ENCODE data around the gene CPLX3. TPM values are rescaled to one million over a fixed set of nuclear protein-coding genes. Genes with fewer than 3 reads are reported as not detected.
A peak's percentile ranks its signal among the peaks of the same experiment; 100 is the strongest.

The CPLX3 gene
- total RNA-seq, 1 donor from 2014 or later, result 0.82 TPM

DNA sequence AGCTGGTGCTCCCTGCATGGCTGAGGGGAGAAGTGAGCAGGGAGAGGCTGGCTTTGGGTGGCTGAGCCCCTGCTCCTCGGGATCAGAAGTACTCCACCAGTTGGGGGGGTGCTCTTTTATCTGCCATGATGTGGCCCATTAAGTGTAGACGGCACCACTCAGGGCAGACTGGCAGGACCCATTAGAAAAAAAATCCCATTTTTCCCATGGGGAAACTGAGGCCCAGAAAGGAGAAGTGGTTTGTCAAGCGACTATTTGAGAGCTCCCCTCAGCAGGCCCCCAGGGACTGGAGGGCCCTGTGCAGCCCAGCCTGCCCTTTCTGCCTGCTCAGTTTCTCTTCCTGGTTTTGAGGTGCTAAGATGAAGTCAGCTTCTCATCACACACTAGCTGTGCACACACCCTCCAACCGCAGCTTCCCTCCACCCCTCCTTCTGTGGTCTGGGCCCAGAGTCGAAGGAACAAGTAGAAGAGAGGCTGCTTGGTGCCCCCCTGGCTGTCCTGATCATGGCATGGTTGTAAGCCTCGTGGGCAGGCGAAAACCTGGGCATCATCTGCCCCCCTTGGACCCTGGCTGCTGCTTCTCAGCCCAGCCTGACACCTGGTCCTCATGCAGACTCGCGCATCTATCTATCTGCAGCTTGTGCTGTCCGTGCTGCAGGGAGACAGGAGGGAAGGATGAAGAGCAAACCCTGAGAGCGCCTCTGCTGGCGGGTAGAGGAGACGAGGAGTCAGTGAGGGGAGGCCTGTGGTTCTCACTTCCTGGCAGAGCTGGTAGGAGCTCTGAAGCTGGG is 39.0 kb upstream of the CPLX3 start:
- no peak for DNase-seq (ENCODE audit: low spot score in 2 of 2)
- FAIRE-seq, result no peak

DNA sequence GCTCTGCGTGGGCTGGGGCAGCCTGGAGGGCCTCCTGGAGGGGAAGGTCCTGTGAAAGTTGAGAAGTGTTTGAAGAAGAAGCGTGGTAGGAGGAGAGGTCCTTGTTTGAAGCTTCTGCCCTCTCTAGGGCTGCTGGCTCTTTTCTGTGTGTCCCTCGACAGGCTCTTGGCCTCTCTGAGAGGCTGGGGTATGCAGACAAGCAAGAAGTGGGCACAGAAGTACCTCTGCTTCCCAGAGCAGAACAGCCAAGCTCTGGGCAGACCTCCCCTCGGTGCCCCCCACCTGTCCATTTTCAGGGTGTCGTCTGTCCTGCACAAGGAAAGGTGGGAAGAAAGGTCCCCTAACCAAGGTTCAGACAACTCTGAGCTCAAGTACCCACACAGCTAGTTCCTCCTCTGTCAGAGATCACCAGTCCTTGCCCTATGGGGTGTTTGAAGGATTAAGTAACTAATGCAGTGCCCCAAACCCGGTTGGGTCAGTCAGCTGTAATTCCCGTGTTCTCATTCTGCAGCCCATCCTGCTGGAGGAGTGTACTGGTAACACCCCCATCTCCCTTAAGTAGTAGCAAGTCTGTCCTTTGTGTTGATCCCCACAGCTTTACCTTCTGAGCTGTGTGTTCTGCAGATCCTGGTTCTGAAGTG is 38.3 kb upstream of the CPLX3 start:
- FAIRE-seq (no peak), DNase-seq (ENCODE audit: low spot score in 2 of 2) (no peak)

DNA sequence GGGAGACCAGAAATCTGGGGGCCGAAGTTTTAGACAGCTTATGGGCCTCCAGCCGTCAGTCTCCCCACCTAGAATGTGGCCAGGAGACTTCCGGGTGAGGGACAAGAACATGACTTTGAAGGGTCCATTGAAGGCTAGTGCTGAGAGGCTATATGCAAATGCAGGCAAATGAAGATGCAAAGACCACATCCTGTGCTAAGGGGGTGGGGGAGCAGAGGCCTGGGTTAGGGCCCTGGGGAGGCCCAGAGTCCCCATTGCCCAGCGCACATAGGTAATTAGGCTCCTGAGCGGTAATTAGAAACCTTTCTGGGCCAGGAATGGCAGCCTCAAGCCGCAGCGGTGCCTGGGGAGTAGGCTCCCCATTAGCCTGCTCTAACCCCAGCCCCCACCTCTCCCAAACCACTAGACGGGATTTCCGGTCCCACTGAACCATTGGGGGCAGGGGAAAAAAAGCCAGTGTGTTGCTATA is 37.7 kb upstream of the CPLX3 start:
- DNase-seq (ENCODE audit: low spot score in 2 of 2) (no peak), FAIRE-seq (no peak)

GRCh38 chr15:74789171-74789631 is 37.2 kb upstream of the CPLX3 start:
- no peak for DNase-seq (ENCODE audit: low spot score in 2 of 2)
- FAIRE-seq, result no peak

DNA sequence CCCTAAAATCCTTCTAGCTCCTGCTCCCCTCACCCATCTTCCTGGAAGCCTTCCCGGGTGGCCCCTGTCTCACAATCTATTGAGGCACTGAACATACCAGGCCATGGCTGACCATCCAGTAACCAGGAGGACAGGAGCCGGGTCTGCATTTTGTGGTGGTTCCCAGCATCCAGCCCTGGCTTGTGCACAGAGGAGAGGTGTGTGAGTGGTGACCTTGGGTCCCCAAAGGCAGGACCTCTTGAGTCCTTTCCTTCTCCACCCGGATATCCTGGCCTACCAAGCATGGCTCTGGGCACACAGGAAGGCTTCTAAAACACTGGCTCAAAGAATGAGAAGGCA is 36.7 kb upstream of the CPLX3 start:
- FAIRE-seq (no peak), DNase-seq (ENCODE audit: low spot score in 2 of 2) (no peak)

- FAIRE-seq, result no peak
- no peak for DNase-seq (ENCODE audit: low spot score in 2 of 2)
Observed at GRCh38 chr15:74790080-74790916, 36.1 kb upstream of the CPLX3 start.

DNA sequence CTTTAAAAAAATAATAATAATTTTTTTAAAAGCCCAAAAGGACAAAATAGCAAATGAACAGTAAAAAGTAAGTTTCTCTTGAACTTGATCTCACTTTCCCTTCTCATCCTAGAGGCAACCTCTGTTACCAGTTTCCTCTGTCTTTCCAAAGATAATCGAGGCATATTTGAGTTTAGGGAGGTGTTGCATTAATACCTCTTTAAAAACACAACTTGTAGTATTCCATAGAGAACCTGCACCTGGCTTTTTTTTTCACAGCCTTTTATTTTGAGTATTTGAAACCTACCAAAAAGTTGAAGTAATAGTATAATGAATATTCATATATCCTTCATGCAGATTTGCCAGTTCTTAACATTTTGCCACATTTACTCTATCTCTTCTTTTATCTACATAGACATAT is 35.4 kb upstream of the CPLX3 start:
- FAIRE-seq (no peak), DNase-seq (ENCODE audit: low spot score in 2 of 2) (no peak)

DNA sequence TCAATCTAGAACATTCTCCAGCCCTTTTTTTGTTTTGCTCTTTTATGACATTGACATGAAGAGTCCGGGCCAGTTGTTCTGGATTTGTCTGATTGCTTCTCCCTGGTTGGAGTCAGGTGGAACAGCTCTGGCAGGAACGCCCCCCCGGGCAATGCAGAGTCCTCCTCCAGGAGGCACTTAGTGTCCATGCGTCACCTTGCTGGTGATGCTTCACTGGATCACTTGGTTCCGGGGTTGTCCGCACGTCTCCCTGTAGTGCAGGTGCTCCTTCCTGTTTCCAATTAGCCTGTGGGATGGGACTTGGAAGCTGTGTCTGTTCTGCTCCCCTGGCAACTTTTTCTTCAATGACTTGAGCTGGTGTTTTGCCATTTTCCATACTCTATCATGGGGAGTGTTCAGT is 34.8 kb upstream of the CPLX3 start:
- no peak for DNase-seq (ENCODE audit: low spot score in 2 of 2)
- no peak for FAIRE-seq

DNA sequence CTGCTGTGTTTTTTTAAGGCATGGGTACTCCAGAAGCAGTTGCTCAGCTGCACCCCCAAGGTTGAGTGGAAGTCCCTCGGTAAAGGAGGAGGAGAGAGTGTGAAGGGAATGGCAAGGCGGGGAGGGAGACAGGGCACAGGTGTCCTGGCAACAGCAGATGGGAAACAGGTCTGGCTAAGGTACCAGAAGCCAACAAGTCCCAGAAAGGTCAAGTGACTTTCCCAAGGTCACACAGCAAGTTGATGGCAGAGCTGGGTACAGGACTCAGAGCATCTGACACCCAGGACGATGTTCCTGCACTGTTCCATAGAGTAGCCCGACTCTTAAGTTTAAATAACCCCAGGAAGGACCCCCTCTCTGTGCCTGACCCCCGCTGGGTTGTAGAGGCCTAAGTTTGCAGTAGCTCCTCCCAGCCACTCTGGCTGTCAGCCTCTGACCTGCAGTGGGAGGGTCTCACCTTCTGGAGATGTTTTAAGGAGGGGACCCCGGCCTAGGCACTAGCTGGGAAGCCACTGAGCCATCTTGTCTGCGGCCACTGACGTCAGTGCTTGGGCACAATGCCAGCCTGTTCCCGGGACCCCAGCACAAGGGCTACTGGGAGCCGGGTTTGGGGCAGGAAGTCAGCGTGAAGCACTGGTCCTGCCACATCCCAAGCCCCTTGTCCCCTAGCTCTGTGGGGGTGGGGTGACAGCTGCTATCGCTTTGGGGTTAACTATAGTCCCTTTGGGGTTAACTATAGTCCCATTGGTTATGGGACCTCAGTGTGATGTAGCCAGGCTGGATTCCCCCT is 34.0 kb upstream of the CPLX3 start:
- DNase-seq (ENCODE audit: low spot score in 2 of 2) (no peak), FAIRE-seq (no peak)

DNA sequence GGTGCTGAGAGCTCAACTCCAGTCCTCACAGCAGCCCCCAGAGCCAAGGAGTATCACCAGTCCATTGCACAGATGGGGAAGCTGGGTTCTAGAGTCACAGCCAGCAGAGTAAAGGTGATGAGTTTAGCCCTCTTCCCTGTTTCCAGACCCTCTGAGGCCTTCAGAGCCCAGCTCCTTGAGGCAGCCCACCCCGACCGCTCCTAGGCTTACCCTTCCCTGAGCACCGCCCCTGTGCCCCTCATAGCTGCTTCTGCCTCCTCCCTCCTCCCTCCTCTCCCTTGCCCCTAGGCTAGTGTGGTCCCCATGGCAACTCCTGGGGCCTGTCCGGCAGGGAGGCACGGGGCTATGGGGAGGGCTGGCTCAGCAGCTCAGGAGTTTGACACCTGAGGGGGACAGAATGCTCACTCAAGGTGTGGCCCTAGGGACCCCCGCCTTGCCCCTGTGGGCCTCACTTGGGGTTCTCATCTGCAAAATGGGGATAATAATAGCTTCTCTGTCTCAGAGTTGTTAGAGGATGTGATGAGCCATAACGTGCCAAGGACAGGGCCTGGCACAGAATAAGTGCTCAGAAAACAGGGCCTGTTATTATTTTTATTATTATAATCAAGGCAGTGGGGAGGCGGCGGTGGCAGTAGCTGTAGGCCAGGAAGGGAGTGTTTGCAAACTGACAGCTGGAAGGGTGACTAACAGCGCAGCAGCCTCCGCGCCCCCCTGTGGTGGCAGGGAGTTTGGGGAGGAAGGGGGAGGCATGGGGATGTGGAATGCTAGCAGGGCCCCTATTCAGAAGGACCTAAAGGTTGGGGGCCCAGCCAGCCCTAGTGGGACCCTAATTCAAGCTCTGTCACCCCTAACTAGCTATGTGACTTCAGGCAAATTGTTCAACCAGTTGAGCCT is 33.0 kb upstream of the CPLX3 start:
- FAIRE-seq (no peak), DNase-seq (ENCODE audit: low spot score in 2 of 2) (no peak)

DNA sequence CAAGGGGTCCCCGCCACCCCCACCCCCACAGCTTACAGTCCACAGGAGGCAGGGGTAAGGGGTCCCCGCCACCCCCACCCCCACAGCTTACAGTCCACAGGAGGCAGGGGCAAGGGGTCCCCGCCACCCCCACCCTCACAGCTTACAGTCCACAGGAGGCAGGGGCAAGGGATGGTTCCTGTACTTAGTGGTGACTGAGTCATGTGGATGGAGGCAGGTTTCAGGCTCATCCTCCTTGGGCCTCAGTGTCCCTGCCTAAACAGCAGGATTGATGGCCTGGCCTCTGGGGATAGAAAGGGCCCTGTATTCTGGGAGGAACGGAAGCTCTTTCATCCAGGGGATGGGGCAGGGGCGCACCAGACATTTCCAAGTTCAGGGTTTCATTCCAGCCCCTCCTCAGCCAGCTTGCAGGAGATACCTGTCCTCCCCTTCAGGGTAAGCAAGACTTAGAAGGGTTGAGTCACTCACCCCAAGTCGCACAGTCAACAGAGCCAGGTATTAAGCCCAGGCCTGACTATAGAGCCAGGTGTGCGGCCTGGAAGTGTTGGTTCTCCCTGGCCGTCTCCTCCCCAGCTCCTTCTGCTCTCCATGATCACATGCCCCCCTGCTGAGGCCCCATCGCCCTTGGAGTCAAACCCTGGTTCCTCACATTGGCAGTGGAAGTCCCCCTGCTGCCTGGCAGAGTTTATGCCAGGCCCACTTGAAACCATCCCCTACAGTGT is 32.0 kb upstream of the CPLX3 start:
- FAIRE-seq, result no peak

DNA sequence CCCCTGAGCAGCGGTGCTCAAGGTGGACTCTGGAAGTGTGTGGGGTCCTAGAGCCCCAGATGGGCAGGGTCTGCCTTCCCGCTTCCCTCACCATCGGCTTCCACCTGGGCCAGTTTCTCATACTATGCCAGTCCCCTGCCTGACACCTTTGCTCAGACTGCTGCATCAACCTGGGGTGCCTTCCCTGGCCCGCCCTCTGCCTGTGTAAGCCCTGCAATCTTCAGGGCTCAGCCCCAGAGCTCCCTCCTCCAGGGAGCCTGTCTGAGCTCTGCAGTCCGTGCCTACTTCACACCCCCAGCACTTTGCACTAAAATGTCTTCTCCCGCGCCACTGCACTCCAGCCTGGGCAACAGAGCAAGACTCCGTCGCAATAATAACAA is 31.5 kb upstream of the CPLX3 start:
- FAIRE-seq (no peak), DNase-seq (ENCODE audit: low spot score in 2 of 2) (no peak)

More for the DNA sequence above, 32.0 kb upstream of the CPLX3 start:
- no peak for DNase-seq (ENCODE audit: low spot score in 2 of 2)

- FAIRE-seq, result no peak
- DNase-seq (ENCODE audit: low spot score in 2 of 2), result no peak
Observed at GRCh38 chr15:74795966-74796625, 30.3 kb upstream of the CPLX3 start.

- DNase-seq (ENCODE audit: low spot score in 2 of 2) (no peak), FAIRE-seq (no peak)
Observed at GRCh38 chr15:74798388-74799254, 27.8 kb upstream of the CPLX3 start.

DNA sequence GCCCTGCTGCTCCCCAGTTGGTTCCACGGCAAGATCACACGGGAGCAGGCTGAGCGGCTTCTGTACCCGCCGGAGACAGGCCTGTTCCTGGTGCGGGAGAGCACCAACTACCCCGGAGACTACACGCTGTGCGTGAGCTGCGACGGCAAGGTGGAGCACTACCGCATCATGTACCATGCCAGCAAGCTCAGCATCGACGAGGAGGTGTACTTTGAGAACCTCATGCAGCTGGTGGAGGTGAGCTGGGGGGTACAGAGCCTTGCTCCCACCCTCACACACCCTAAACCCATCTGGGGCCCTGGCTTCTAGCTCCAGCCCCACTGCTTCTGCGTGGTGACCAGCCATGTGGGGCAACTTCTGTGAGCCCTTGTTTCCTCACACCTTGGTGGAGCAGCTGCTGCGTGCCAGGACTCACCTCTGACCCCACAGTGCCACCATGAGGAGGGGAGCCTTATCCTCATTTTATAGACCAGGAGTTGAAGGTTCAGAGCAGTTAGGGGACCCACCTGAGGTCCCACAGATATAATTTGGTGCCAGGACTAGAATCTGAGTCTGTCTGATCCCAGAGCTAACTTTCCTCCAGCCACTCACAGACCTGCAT is 27.1 kb upstream of the CPLX3 start:
- no peak for FAIRE-seq
- no peak for DNase-seq (ENCODE audit: low spot score in 2 of 2)

DNA sequence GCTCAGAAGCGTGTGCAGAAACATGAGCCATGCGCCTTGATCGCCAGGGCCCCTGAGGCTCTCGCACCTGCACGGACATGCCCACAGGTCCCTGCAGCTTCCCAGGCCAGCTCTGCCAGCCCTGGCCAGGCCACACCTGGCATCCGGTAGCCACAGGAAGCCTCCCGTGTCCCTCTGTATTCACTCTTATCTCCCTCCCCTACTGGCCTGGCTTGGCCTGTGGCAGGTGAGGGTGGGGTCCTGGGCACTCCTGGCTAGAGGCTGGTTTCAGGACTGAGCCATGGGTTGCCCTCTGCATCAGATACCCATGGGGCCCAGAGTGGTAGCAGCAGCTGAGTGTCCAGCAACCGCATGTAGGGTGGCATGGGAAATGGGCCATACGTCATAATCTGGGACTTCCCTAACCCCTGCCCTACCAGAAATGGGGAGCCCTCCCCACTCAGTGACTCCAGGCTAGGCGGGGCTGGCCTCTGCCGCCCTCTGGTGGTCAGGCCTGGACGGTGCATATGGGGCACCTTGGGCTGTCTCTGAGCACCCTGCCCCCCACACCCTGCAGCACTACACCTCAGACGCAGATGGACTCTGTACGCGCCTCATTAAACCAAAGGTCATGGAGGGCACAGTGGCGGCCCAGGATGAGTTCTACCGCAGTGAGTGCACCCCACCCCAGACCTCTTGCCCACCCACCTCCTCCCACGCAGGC is 26.4 kb upstream of the CPLX3 start:
- DNase-seq (ENCODE audit: low spot score in 2 of 2), result peak; percentile 86 to 97
- no peak for FAIRE-seq
